Ovary (tissue), 3 donors: ENCODE data around the gene KRT82.

Source experiments
- CTCF ChIP-seq, 3 donors: fragments of 450-650 bp in 2 of 3; fragments of 200-600 bp in 1 of 3; IDR thresholded peaks; one replicate each; pipeline versions ENCODE4 v1.5.1 to v1.8.0; 2016 to 2022; ENCODE audit warnings: antibody characterized with exemption in 3 of 3, mild to moderate bottlenecking in 1 of 3
- EP300 ChIP-seq: sonication (generic); formaldehyde crosslinking; IDR thresholded peaks from one replicate; pipeline ENCODE4 v1.6.1; 2017; ENCODE audit warnings: antibody characterized with exemption
- POLR2A ChIP-seq: fragments of 450-650 bp; IDR thresholded peaks from one replicate; pipeline ENCODE4 v1.6.1; 2017; ENCODE audit warnings: antibody characterized with exemption, mild to moderate bottlenecking, moderate library complexity
- donor health status: DM: no; HTN: no; CAD: no.

GRCh38 chr12:52370926-52371608 lies 35.1 kb downstream of the KRT82 start:
- TF ChIP-seq CTCF (IDR thresholded peaks at IDR 0.05): no peak
- no peak for TF ChIP-seq POLR2A
- no peak for TF ChIP-seq EP300
